Ovary (tissue), 3 donors: ENCODE data around the gene CDCP1.

Experiments used
- EP300 ChIP-seq: sonication (generic); formaldehyde crosslinking; IDR thresholded peaks from one replicate; pipeline ENCODE4 v1.6.1; 2017; ENCODE audit warnings: antibody characterized with exemption
- POLR2A ChIP-seq: fragments of 450-650 bp; IDR thresholded peaks from one replicate; pipeline ENCODE4 v1.6.1; 2017; ENCODE audit warnings: antibody characterized with exemption, mild to moderate bottlenecking, moderate library complexity
- TF ChIP-seq, protein P1 (sequence below), 3 donors: fragments of 450-650 bp in 2 of 3; fragments of 200-600 bp in 1 of 3; IDR thresholded peaks; one replicate each; pipeline versions ENCODE4 v1.5.1 to v1.8.0; 2016 to 2022; ENCODE audit warnings: antibody characterized with exemption in 3 of 3, mild to moderate bottlenecking in 1 of 3
- donor health status: DM: no; HTN: no; CAD: no.

DNA sequence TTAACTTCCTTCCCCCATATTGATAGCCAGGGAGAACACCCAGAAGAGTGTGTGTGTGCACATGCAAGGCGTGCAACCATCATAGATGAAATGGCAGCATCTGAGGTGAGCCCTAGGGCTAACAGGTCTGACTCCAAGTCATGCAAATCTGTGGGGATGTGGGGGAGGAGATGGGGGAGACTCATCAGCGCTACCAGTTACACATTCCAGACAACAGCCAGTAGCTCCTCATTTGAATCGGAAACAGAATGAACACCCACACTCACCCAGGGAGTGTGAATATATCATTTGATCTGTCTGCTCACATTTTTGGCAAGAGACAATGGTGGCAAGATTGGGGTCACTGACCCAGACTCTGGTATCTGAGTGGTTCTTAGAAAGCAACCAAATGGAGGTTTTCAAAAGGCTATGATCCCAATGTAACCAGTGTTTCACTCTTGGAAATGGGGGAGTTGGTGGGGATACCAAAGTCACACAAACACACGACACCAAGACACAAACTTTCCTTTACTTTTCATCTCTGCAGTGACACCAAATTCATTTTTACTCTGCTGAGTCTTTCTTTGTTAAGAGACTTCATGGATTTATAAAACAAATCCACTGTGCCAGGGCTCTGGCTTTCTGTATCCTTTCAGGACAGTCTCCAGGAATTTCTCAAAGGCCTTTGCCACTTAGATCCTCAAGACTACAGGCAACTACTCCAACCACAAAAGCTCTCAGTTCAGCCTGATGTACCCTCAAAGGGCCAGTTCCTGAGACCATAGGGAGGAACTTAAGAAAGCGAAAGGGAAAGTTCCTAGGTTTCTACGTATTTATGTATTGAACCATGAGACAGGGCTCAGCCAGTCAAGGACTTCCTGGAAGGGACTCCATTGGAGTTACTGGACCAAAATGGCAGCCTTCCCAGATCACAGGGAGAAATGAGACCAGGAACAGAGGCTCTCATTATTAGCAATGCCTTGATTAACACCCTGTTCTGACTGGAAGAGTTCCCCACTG is 2.2 kb downstream of the CDCP1 start:
- TF ChIP-seq POLR2A (no peak), EP300 (no peak)
- TF ChIP-seq, protein P1, sequence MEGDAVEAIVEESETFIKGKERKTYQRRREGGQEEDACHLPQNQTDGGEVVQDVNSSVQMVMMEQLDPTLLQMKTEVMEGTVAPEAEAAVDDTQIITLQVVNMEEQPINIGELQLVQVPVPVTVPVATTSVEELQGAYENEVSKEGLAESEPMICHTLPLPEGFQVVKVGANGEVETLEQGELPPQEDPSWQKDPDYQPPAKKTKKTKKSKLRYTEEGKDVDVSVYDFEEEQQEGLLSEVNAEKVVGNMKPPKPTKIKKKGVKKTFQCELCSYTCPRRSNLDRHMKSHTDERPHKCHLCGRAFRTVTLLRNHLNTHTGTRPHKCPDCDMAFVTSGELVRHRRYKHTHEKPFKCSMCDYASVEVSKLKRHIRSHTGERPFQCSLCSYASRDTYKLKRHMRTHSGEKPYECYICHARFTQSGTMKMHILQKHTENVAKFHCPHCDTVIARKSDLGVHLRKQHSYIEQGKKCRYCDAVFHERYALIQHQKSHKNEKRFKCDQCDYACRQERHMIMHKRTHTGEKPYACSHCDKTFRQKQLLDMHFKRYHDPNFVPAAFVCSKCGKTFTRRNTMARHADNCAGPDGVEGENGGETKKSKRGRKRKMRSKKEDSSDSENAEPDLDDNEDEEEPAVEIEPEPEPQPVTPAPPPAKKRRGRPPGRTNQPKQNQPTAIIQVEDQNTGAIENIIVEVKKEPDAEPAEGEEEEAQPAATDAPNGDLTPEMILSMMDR (IDR thresholded peaks at IDR 0.05): no peak
